HepG2 (cell line): Measurements from ENCODE around the gene TYMP. TPM values are rescaled to one million over a fixed set of nuclear protein-coding genes. Genes with fewer than 3 reads are reported as not detected.

ENCODE experiments used
- ATF2 ChIP-seq: sonication (generic); formaldehyde crosslinking; IDR thresholded peaks from 2 replicates; pipeline ENCODE4 v1.4.0; 2020; ENCODE audit warnings: missing genetic modification reagents
- FUBP1 ChIP-seq: sonication (generic); formaldehyde crosslinking; IDR thresholded peaks from 2 replicates; pipeline ENCODE4 v1.5.1; 2020; ENCODE audit warnings: missing genetic modification reagents, mild to moderate bottlenecking, borderline replicate concordance
- HDAC2 ChIP-seq: sonication (generic); formaldehyde crosslinking; IDR thresholded peaks from 2 replicates; pipeline ENCODE4 v1.4.0; 2020; ENCODE audit warnings: missing genetic modification reagents
- NCOA1 ChIP-seq: sonication (generic); formaldehyde crosslinking; IDR thresholded peaks from 2 replicates; pipeline ENCODE4 v1.9.0; 2021; ENCODE audit warnings: missing genetic modification reagents
- NONO ChIP-seq, 2 experiments: fragments of 450-650 bp in 1 of 2; sonication (generic) in 1 of 2; formaldehyde crosslinking in 1 of 2; IDR thresholded peaks in 1 of 2; conservative IDR thresholded peaks in 1 of 2; 2 replicates each; pipeline versions ENCODE4 v1.6.1 to v1.8.0; 2017 to 2022; ENCODE audit warnings: mild to moderate bottlenecking in 1 of 2, missing genetic modification reagents in 1 of 2, moderate library complexity in 1 of 2
- NR2F2 ChIP-seq: IDR thresholded peaks from 2 replicates; pipeline ENCODE4 v1.6.1; 2012; ENCODE audit warnings: low read depth, inconsistent platforms, borderline replicate concordance
- POLR2G ChIP-seq: fragments of 200-400 bp; formaldehyde crosslinking; IDR thresholded peaks from 2 replicates; pipeline ENCODE4 v1.6.1; 2018; ENCODE audit warnings: mild to moderate bottlenecking, low read depth, low read length, moderate library complexity
- RELA ChIP-seq: sonication (generic); formaldehyde crosslinking; IDR thresholded peaks from 2 replicates; pipeline ENCODE4 v1.4.0; 2020; ENCODE audit warnings: missing genetic modification reagents
- RFXAP ChIP-seq: sonication (generic); formaldehyde crosslinking; IDR thresholded peaks from 2 replicates; pipeline ENCODE4 v1.4.0; 2020; ENCODE audit warnings: missing genetic modification reagents, borderline replicate concordance
- SAFB2 ChIP-seq: sonication (generic); formaldehyde crosslinking; IDR thresholded peaks from 2 replicates; pipeline ENCODE4 v1.5.1; 2020; ENCODE audit warnings: missing genetic modification reagents, low read depth, mild to moderate bottlenecking, borderline replicate concordance
- SNAI1 ChIP-seq: sonication (generic); formaldehyde crosslinking; IDR thresholded peaks from 2 replicates; pipeline ENCODE4 v1.5.0; 2020; ENCODE audit warnings: mild to moderate bottlenecking, missing genetic modification reagents, borderline replicate concordance
- THAP8 ChIP-seq: sonication (generic); formaldehyde crosslinking; IDR thresholded peaks from 2 replicates; pipeline ENCODE4 v1.5.1; 2020; ENCODE audit warnings: missing genetic modification reagents, mild to moderate bottlenecking, borderline replicate concordance
- ZBTB33 ChIP-seq: sonication (generic); formaldehyde crosslinking; IDR thresholded peaks from 2 replicates; pipeline ENCODE4 v1.4.0; 2020; ENCODE audit warnings: missing genetic modification reagents
- ZKSCAN5 ChIP-seq: sonication (generic); formaldehyde crosslinking; IDR thresholded peaks from 2 replicates; pipeline ENCODE4 v1.5.1; 2020; ENCODE audit warnings: mild to moderate bottlenecking, missing genetic modification reagents
- ZNF281 ChIP-seq: sonication (generic); formaldehyde crosslinking; IDR thresholded peaks from 2 replicates; pipeline ENCODE4 v1.4.0; 2020; ENCODE audit warnings: missing genetic modification reagents, borderline replicate concordance
- ZNF512 ChIP-seq: sonication (generic); formaldehyde crosslinking; IDR thresholded peaks from 2 replicates; pipeline ENCODE4 v1.4.0; 2020; ENCODE audit warnings: mild to moderate bottlenecking, missing genetic modification reagents
- ZNF850 ChIP-seq: sonication (generic); formaldehyde crosslinking; conservative IDR thresholded peaks from 2 replicates; pipeline ENCODE4 v1.9.0; 2021; ENCODE audit warnings: mild to moderate bottlenecking, missing genetic modification reagents
- polyA plus RNA-seq, 8 experiments: library from polyadenylated mRNA; depleted of rRNA in 3 of 8; stranded (reverse) in 7 of 8; unstranded in 1 of 8; fragments of >200 nt; fragmentation: Illumina TruSeq in 4 of 8; extraction: Trizol in 4 of 8; gene quantifications; 2 replicates each; pipeline versions ENCODE4 v1.2.1 to v1.2.3, GENCODE V29; 2011 to 2016; ENCODE audit warnings: low read depth in 4 of 8, missing spikeins in 1 of 8, mixed read lengths in 1 of 8; ENCODE audit not compliant: insufficient read depth in 1 of 8
- total RNA-seq, 5 experiments: library from RNA; depleted of rRNA; stranded (reverse); fragments of >200 nt; fragmentation: Illumina TruSeq; extraction: Trizol; gene quantifications; 2 replicates each; pipeline ENCODE4 v1.2.3, GENCODE V29; 2016; ENCODE audit warnings: low read depth in 1 of 5

TYMP gene
- total and polyA plus RNA-seq, 2 of the 13 experiments (the other 11 are each of a cell fraction or from before 2014, with no cell fraction given): 3.9 to 4.3 TPM

- TF ChIP-seq ZNF281 (CRISPR knock-in tag) (no peak; the same call in 1 of the 2 replicates), NONO (IDR thresholded peaks at IDR 0.05) (no peak), NONO (CRISPR knock-in tag; conservative IDR thresholded peaks at IDR 0.05) (no peak), ZNF850 (CRISPR knock-in tag) (0 out of 2 replicates have a peak, but pooled peaks have one; percentile 66), RELA (CRISPR knock-in tag) (no peak), POLR2G (0 out of 2 replicates have a peak, but pooled peaks have one; percentile 34), NCOA1 (CRISPR knock-in tag) (no peak), ATF2 (no peak), SNAI1 (CRISPR knock-in tag) (no peak), ZNF512 (CRISPR knock-in tag) (no peak), NR2F2 (no peak), FUBP1 (CRISPR knock-in tag) (0 out of 2 replicates have a peak, but pooled peaks have one; percentile 11), SAFB2 (CRISPR knock-in tag) (no peak), ZBTB33 (CRISPR knock-in tag) (peak; percentile 94), THAP8 (CRISPR knock-in tag) (no peak), HDAC2 (CRISPR knock-in tag) (no peak), RFXAP (CRISPR knock-in tag) (peak; percentile 59; the same call in 1 of the 2 replicates), ZKSCAN5 (no peak)
Measured at GRCh38 chr22:50528682-50529415, 963 bp downstream of the TYMP start (continued).
